Activated CD4-positive, alpha-beta T cell treated with anti-CD3 and anti-CD28 coated beads for 36 hours (primary cell): ENCODE data around the gene DPM3. TPM values are rescaled to one million over a fixed set of nuclear protein-coding genes. Genes with fewer than 3 reads are reported as not detected.
"Not testable (repeated sequence)": the region's sequence is repeated elsewhere in the genome, so short reads cannot be mapped to it uniquely, and the experiment has no call there.

ENCODE experiments used
- ATAC-seq: fragments of 200-7000 bp; cut with Tn5 transposase; one replicate; pipeline ENCODE4 v1.10.0; 2021; ENCODE audit warnings: mild to moderate bottlenecking, moderate library complexity
- CTCF ChIA-PET: fragments of 350-600 bp; sonication (Branson Sonifier 250); formaldehyde crosslinking; loops from one replicate; lab custom pipeline; 2021; ENCODE audit warnings: antibody characterized with exemption; lab: Charles Lee
- POLR2A ChIA-PET: fragments of 350-600 bp; sonication (Branson Sonifier 250); formaldehyde crosslinking; loops from one replicate; lab custom pipeline; 2021; ENCODE audit warnings: antibody characterized with exemption, inconsistent platforms; lab: Charles Lee
- DNase-seq: peaks from one replicate; pipeline ENCODE4 v3.0.0-alpha.2; 2020
- H3K27ac Mint-ChIP-seq: one replicate; pipeline ENCODE4 v1.8.0; 2021; ENCODE audit warnings: mixed read lengths
- H3K27me3 Mint-ChIP-seq: one replicate; pipeline ENCODE4 v1.8.0; 2021; ENCODE audit warnings: mixed read lengths
- H3K36me3 Mint-ChIP-seq: one replicate; pipeline ENCODE4 v1.8.0; 2021; ENCODE audit warnings: low read depth, mixed read lengths
- H3K4me1 Mint-ChIP-seq: one replicate; pipeline ENCODE4 v1.8.0; 2021; ENCODE audit warnings: mixed read lengths
- H3K4me3 Mint-ChIP-seq: one replicate; pipeline ENCODE4 v1.8.0; 2021; ENCODE audit warnings: mild to moderate bottlenecking, moderate library complexity, mixed read lengths
- H3K9me3 Mint-ChIP-seq: one replicate; pipeline ENCODE4 v1.8.0; 2021; ENCODE audit warnings: low read depth, mixed read lengths
- intact Hi-C, 2 experiments: fragments of 100-400 bp; cut with DNase I in 1 of 2; cut with micrococcal nuclease in 1 of 2; formaldehyde crosslinking; loops; one replicate each; pipeline versions ENCODE4 v1.14.2 to v1.15.1; 2022 to 2024; cut with DNase I, micrococcal nuclease
- total RNA-seq, 2 experiments: library from RNA; stranded (reverse); gene quantifications; one replicate each; pipeline ENCODE4 v1.2.3, GENCODE V29; 2021

DPM3 gene, protein sequence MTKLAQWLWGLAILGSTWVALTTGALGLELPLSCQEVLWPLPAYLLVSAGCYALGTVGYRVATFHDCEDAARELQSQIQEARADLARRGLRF
- 10 to 100 TPM; 29.8 to 34.3 TPM for total RNA-seq

DNA sequence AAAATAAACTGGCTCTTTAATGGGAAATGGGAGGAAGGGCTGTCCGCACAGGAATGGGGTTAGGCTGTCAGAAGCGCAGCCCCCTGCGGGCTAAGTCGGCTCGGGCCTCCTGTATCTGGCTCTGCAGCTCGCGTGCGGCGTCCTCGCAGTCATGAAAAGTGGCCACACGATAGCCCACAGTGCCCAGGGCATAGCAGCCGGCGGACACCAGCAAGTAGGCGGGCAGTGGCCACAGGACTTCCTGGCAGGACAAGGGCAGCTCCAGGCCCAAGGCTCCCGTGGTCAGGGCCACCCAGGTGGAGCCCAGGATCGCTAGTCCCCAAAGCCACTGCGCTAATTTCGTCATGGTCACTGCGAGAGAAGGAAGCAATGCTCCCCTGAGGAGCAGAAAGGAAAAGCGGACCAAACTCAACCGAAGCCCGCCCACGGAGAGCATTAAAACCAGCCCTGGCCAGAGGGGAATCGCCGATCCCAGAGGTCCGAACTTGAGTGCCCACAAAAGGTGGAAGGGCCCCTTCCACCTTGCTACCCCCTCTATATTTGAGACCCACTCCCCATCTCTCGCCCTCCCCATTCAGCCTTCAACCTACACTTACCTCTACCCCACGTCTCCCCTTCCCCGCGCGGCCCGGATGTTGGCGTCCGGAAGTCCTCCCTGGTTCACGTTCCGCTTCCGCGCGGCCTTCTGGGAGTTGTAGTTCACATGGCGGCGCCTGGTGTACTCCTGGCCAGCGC lies at the start of gene DPM3:
Gene DPM3 (minus strand): TSS at position 637 of the 735 bp plus-strand sequence. CDS start 291 bp downstream, at position 346.
- H3K4me3 Mint-ChIP-seq, result peak within 1 kb of the TSS; percentile 91
- H3K27me3 Mint-ChIP-seq, result no peaks in the 10 kb centered on the region
- ChIA-PET CTCF (interaction anchor here (0.7 to 2.0 kb wide), 6 partner anchors 28 to 1321 kb away, joined by 3 to 7 read pairs (median 4); partner anchors contain the start of gene KRTCAP2), POLR2A (interaction anchor here (0.6 kb wide), 1 partner anchor 35 kb away, joined by 3 read pairs; no protein-coding TSS in a partner anchor)
- ATAC-seq, result peak; percentile 82
- intact Hi-C loops, result loop anchor here (1.0 to 5.0 kb wide), 8 partner anchors 33 to 918 kb away; partner anchors contain the start of genes KRTCAP2 (in 2 of the 2), TRIM46 (in 2 of the 2), GON4L (in 1 of the 2) and PBXIP1 (in 1 of the 2)
- H3K27ac Mint-ChIP-seq, result peak within 1 kb of the TSS; percentile 90
- peaks cover 33% of the 10 kb centered on the region for H3K36me3 Mint-ChIP-seq
- peaks cover 31% of the 10 kb centered on the region for H3K4me1 Mint-ChIP-seq
- peak; percentile 96 for DNase-seq
- H3K9me3 Mint-ChIP-seq, result no peaks in the 10 kb centered on the region

- H3K27me3 Mint-ChIP-seq, CTCF ChIA-PET, POLR2A ChIA-PET, H3K36me3 Mint-ChIP-seq, ATAC-seq, H3K27ac Mint-ChIP-seq, H3K9me3 Mint-ChIP-seq, DNase-seq, H3K4me3 Mint-ChIP-seq: not testable (repeated sequence)
- intact Hi-C loops, result loop anchor here (5.0 kb wide), 2 partner anchors 132 to 667 kb away; partner anchors contain the start of genes GON4L (in 1 of the 2), RUSC1 (in 1 of the 2) and SYT11 (in 1 of the 2)
- peaks cover 26% of the 10 kb centered on the region for H3K4me1 Mint-ChIP-seq
These were observed 49.6 kb upstream of the DPM3 start for GRCh38 chr1:155189926-155190325.

DNA sequence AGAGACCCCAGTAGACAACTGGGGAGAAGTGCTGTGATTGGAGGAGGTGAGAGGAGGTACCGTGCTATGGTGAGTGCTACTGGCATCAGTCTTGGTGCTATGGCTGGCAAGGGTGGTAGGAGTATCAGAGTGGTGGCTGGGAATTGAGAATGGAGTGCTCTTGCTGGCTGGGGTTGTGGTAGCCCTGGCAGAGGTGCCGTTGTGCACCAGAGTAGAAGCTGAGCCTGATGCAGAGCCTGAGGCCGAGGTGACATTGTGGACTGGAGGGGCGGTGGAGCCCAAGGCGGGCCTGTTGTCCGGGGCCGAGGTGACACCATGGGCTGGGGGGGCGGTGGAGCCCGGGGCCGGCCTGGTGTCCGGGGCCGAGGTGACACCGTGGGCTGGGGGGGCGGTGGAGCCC lies 47.9 kb upstream of the DPM3 start:
- intact Hi-C loops, result no loop called here
- ChIA-PET CTCF (interaction anchor here (0.6 kb wide), 1 partner anchor 9 kb away, joined by 3 read pairs; no protein-coding TSS in a partner anchor), POLR2A (interaction anchor here (0.6 kb wide), 2 partner anchors 135 to 483 kb away, joined by 3 read pairs; no protein-coding TSS in a partner anchor)
- ATAC-seq, result no peak
- Mint-ChIP-seq H3K27ac (peak overlapping the region; percentile 19), H3K4me1 (peaks cover 16% of the 10 kb centered on the region), H3K36me3 (no peaks in the 10 kb centered on the region), H3K9me3 (no peaks in the 10 kb centered on the region), H3K27me3 (no peaks in the 10 kb centered on the region), H3K4me3 (no peak overlapping the region)
- DNase-seq, result no peak

DNA sequence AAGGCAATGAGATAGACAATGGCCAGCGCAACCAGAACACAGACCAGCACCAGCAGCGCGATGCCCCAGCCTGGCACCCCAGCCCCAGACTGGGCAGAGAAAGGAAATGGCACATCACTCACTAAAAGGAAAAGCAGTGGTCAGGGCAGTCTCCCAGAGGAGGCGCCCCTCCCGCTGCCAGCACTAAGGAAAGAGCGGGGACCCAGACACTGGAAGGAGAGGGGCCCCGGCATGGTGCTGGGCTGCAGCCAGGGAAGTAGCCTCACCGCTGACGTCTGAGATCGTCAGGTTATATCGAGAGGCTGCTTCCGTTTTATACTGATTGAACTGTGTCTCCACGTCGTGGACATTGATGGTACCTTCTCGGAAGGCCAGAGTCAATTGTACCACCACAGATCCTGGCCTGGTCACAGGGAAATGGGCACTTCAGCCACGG lies 47.1 kb upstream of the DPM3 start:
- CTCF ChIA-PET, result interaction anchor here (0.6 to 0.9 kb wide), 2 partner anchors 10 to 14 kb away, joined by 3 read pairs; partner anchors contain the start of gene KRTCAP2
- no peak overlapping the region for H3K4me3 Mint-ChIP-seq
- H3K27me3 Mint-ChIP-seq, result no peaks in the 10 kb centered on the region
- H3K4me1 Mint-ChIP-seq, result peaks cover 9% of the 10 kb centered on the region
- no peak overlapping the region for H3K27ac Mint-ChIP-seq
- intact Hi-C loops, result no loop called here
- ATAC-seq, result no peak
- no peaks in the 10 kb centered on the region for H3K9me3 Mint-ChIP-seq
- POLR2A ChIA-PET, result interaction anchor here (0.6 kb wide), 1 partner anchor 136 kb away, joined by 3 read pairs; no protein-coding TSS in a partner anchor
- H3K36me3 Mint-ChIP-seq, result no peaks in the 10 kb centered on the region
- no peak for DNase-seq

DNA sequence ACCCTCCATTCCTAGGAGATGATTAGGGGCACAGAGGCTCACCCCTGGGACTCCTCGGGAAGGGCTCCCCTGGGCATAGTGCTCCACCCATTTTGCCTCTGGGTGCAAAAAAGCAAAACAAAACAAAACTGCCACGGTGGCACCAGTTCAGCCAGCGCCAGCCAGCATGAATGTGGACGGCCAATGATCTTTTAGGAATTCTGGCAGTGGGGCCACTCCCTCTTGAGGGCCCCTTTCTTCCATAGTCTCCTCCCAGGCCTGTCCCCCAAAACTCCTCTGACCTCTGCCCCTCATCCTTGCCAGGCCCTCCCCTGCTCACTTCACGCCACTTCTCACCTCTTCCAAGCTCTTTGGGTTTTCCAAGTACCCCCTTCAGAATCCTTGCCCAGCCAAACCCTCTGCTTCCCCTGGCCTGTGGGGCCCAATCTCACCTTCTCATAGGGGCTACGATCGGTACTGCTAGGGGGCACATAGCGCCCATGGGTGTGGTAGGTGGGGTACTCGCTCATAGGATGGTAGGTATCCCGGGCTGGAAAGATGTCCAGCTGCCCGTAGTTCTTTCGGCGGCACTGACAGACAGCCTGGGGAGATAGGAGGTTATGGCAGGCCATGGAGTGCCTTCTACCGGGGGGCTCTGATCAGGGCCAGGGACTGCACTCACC lies 46.6 kb upstream of the DPM3 start:
- intact Hi-C loops, result no loop called here
- POLR2A ChIA-PET, result no interaction called here
- peaks cover 4% of the 10 kb centered on the region for H3K4me1 Mint-ChIP-seq
- H3K4me3 Mint-ChIP-seq, result no peak overlapping the region
- no peak overlapping the region for H3K27ac Mint-ChIP-seq
- no peak for DNase-seq
- no peaks in the 10 kb centered on the region for H3K27me3 Mint-ChIP-seq
- no peaks in the 10 kb centered on the region for H3K9me3 Mint-ChIP-seq
- CTCF ChIA-PET, result interaction anchor here (0.8 to 0.9 kb wide), 2 partner anchors 14 to 64 kb away, joined by 3 to 4 read pairs; partner anchors contain the start of gene KRTCAP2
- ATAC-seq, result no peak
- H3K36me3 Mint-ChIP-seq, result no peaks in the 10 kb centered on the region

GRCh38 chr1:155186067-155186793 lies 45.9 kb upstream of the DPM3 start:
- no peak for DNase-seq
- no peaks in the 10 kb centered on the region for H3K9me3 Mint-ChIP-seq
- H3K27ac Mint-ChIP-seq, result no peak overlapping the region
- H3K27me3 Mint-ChIP-seq, result no peaks in the 10 kb centered on the region
- H3K4me1 Mint-ChIP-seq, result peaks cover 3% of the 10 kb centered on the region
- ChIA-PET CTCF (interaction anchor here (0.8 to 1.4 kb wide), 2 partner anchors 8 to 64 kb away, joined by 4 to 7 read pairs; no protein-coding TSS in a partner anchor), POLR2A (no interaction called here)
- H3K36me3 Mint-ChIP-seq, result peaks cover under 1% of the 10 kb centered on the region
- H3K4me3 Mint-ChIP-seq, result no peak overlapping the region
- intact Hi-C loops, result no loop called here
- no peak for ATAC-seq

DNA sequence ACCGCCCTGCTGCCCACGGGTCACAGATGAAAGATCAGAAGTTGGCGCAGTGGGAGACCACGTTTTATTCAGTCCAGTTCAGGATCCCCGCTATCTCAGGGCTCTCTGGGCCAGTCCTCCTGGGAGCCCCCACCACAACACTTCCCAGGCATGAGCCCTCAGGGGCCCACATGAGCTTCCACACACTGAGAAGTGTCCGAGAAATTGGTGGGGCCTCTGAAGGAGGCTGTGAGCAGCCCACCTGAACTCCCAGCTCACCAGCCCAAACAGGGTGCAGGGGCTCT lies 45.4 kb upstream of the DPM3 start:
- H3K4me1 Mint-ChIP-seq, result peaks cover 3% of the 10 kb centered on the region

DNA sequence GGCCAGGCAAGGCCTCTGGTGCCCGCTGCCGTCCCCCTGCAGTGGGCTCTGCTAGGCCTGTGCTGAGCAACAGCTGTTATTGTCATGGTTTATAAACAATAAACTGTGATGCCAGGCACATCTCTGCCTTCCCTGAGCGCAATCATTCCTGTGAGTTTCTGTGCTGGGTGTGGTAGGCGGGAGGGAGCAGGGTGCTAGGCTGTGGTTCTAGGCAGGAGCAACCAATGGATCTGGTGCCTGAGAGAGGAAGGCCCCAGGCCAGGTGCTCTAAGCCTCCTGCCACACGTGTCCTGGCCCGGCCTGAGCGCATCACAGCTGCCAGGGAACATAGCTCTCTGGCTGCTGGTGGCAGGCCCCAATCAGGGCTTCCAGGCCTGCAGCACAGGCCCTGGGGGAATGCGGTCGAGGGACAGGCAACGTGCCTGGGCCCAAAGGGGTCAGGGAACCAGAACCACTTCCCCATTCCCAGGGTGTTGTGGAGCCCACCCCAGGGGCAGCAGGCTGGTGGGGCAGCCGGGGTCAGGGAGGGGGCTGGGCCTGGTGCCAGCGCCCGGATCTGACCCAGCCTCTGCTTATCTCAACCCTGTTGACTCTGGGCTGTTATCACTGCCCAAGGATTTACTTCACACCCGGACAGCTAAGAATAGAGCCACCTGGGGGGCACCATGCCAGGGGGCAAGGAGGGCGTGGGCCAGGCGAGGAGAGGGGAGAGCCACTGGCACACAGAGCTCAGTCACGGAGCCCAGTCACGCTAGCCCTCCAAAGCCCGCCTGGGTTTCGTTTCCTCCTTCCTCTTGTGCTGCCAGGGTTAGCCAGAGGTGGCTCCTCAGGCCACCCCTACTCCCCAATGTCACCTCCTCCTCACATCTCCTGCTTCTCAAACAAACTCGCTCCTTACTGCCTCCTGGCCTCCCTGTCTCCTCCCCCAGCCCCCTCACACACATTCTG lies 44.8 kb upstream of the DPM3 start:
- POLR2A ChIA-PET, result no interaction called here
- Mint-ChIP-seq H3K4me3 (no peak overlapping the region), H3K9me3 (no peaks in the 10 kb centered on the region), H3K4me1 (peaks cover 3% of the 10 kb centered on the region), H3K27ac (no peak overlapping the region), H3K36me3 (peaks cover 3% of the 10 kb centered on the region), H3K27me3 (no peaks in the 10 kb centered on the region)
- CTCF ChIA-PET, result interaction anchor here (0.7 to 1.4 kb wide), 2 partner anchors 9 to 12 kb away, joined by 3 to 7 read pairs; partner anchors contain the start of gene KRTCAP2
- intact Hi-C loops, result no loop called here
- no peak for ATAC-seq
- DNase-seq, result no peak

More for the DNA sequence above, 45.4 kb upstream of the DPM3 start:
- Mint-ChIP-seq H3K9me3 (no peaks in the 10 kb centered on the region), H3K4me3 (no peak overlapping the region), H3K27me3 (no peaks in the 10 kb centered on the region), H3K27ac (no peak overlapping the region), H3K36me3 (peaks cover 2% of the 10 kb centered on the region)
- no peak for DNase-seq
- intact Hi-C loops, result no loop called here
- ATAC-seq, result no peak
- ChIA-PET POLR2A (no interaction called here), CTCF (interaction anchor here (1.4 kb wide), 1 partner anchor 8 kb away, joined by 7 read pairs; no protein-coding TSS in a partner anchor)

DNA sequence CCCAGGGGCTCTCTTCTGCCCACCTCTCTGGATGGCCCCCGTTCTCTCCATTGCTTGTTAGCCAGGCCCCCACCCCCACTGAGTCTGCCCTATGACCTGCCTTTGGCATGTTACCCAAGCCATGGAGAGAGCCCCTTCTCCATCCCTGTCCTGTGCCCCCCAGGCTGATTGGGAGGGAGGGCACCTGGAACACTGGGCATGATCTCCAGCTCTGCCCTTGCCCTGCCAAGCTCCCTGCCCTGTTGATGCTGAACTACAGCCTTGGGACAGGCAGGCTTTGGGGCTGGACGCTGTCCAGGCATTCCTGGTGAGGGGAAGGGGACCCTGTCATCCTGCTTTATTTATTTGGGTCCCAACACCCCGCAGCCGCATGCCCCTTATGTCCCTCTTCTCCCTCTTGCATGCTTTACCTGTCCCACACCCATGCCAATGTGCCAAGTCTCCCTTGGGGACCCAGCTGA lies 44.0 kb upstream of the DPM3 start:
- peaks cover 3% of the 10 kb centered on the region for H3K4me1 Mint-ChIP-seq
- intact Hi-C loops, result no loop called here
- no peak for ATAC-seq
- POLR2A ChIA-PET, result interaction anchor here (0.7 kb wide), 1 partner anchor 375 kb away, joined by 3 read pairs; no protein-coding TSS in a partner anchor
- DNase-seq, result no peak
- H3K36me3 Mint-ChIP-seq, result peaks cover 7% of the 10 kb centered on the region
- no peak overlapping the region for H3K4me3 Mint-ChIP-seq
- CTCF ChIA-PET, result interaction anchor here (0.9 kb wide), 1 partner anchor 11 kb away, joined by 3 read pairs; the partner anchor contains the start of gene KRTCAP2
- no peak overlapping the region for H3K27ac Mint-ChIP-seq
- no peaks in the 10 kb centered on the region for H3K27me3 Mint-ChIP-seq
- H3K9me3 Mint-ChIP-seq, result no peaks in the 10 kb centered on the region
